ENCODE data around the gene SPATA32. TPM values are rescaled to one million over a fixed set of nuclear protein-coding genes. Genes with fewer than 3 reads are reported as not detected.

SPATA32 gene
- total RNA-seq, 1 experiment from 2014 or later: 0.81 TPM

GRCh38 chr17:45232514-45233422 lies 29.1 kb downstream of the SPATA32 start:
- H4K5ac ChIP-seq (ENCODE audit: insufficient read length, low read depth, low read length): no peak overlapping the region
- no peaks in the 10 kb centered on the region for H4K20me1 ChIP-seq (ENCODE audit: control insufficient read depth, insufficient read depth, insufficient read length)
- H3K9me3 ChIP-seq (ENCODE audit: control insufficient read depth, low read depth, low read length): no peaks in the 10 kb centered on the region
- H3K4ac ChIP-seq (ENCODE audit: low read depth, low read length): no peak overlapping the region
- H3K56ac ChIP-seq (ENCODE audit: insufficient read length, low read depth, low read length): no peak overlapping the region
- no peaks in the 10 kb centered on the region for H3K79me1 ChIP-seq (ENCODE audit: insufficient read depth, low read depth, low read length, poor library complexity, severe bottlenecking)
- no peak overlapping the region for H3K9ac ChIP-seq (ENCODE audit: extremely low read depth, insufficient read length, low read length)
- Mint-ChIP-seq H3K36me3 (ENCODE audit: insufficient read depth in 1 of 3, low read depth in 3 of 3) (no peaks in the 10 kb centered on the region), H3K4me3 (no peak overlapping the region), H3K4me1 (peaks cover 25 to 47% of the 10 kb centered on the region in 2 experiments), H3K9me3 (no peaks in the 10 kb centered on the region; a peak in 2 of 5 replicates), H3K27ac (no peak overlapping the region), H3K27me3 (ENCODE audit: low read depth) (peaks cover 23% of the 10 kb centered on the region)
- TF ChIP-seq, protein P1, sequence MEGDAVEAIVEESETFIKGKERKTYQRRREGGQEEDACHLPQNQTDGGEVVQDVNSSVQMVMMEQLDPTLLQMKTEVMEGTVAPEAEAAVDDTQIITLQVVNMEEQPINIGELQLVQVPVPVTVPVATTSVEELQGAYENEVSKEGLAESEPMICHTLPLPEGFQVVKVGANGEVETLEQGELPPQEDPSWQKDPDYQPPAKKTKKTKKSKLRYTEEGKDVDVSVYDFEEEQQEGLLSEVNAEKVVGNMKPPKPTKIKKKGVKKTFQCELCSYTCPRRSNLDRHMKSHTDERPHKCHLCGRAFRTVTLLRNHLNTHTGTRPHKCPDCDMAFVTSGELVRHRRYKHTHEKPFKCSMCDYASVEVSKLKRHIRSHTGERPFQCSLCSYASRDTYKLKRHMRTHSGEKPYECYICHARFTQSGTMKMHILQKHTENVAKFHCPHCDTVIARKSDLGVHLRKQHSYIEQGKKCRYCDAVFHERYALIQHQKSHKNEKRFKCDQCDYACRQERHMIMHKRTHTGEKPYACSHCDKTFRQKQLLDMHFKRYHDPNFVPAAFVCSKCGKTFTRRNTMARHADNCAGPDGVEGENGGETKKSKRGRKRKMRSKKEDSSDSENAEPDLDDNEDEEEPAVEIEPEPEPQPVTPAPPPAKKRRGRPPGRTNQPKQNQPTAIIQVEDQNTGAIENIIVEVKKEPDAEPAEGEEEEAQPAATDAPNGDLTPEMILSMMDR (conservative IDR thresholded peaks at IDR 0.05): no peak
- H2BK20ac ChIP-seq (ENCODE audit: low read depth, low read length, poor library complexity, severe bottlenecking): no peak overlapping the region
- H2AFZ ChIP-seq (ENCODE audit: low read length): no peak overlapping the region
- no CpG with 5 or more reads among the region's 9 CpGs for WGBS (ENCODE audit: extremely low coverage, insufficient read length, low lambda C conversion rate)
- no peak overlapping the region for H3K4me2 ChIP-seq (ENCODE audit: insufficient read depth, insufficient read length, low read length)
- no peak overlapping the region for H4K91ac ChIP-seq (ENCODE audit: insufficient read length, low read depth, low read length)
- H3K18ac ChIP-seq (ENCODE audit: insufficient read length, low read depth, low read length): no peak overlapping the region
- H3K23ac ChIP-seq (ENCODE audit: insufficient read length, low read depth, low read length): no peak overlapping the region
- H2AK5ac ChIP-seq (ENCODE audit: insufficient read length, low read length): no peak overlapping the region
- H4K8ac ChIP-seq (replicated peaks; ENCODE audit: insufficient read length, low read depth, low read length): no peak overlapping the region
- peaks cover 4% of the 10 kb centered on the region; the same call in 1 of the 2 replicates for H3K4me1 ChIP-seq (ENCODE audit: insufficient read depth, low read length)
- no peak overlapping the region for H2BK12ac ChIP-seq (ENCODE audit: insufficient read length, low read depth, low read length)
- no peak for DNase-seq
- H2BK120ac ChIP-seq (ENCODE audit: low read depth, low read length, poor library complexity, severe bottlenecking): no peak overlapping the region
- no peak overlapping the region for H2BK15ac ChIP-seq (ENCODE audit: low read depth, low read length)
- H3K27ac ChIP-seq (ENCODE audit: insufficient read length, low read depth, low read length): no peak overlapping the region
- no peak overlapping the region for H3K14ac ChIP-seq (ENCODE audit: insufficient read depth, low read length)
- no peak overlapping the region for H2BK5ac ChIP-seq (ENCODE audit: insufficient read length, low read length)
- no peaks in the 10 kb centered on the region for H3K79me2 ChIP-seq (ENCODE audit: insufficient read depth, low read length)
- no peak overlapping the region for H3T11ph ChIP-seq (ENCODE audit: low read length)
- H3K27me3 ChIP-seq (ENCODE audit: insufficient read depth, low read length): no peaks in the 10 kb centered on the region; the same call in 1 of the 2 replicates
- no peaks in the 10 kb centered on the region for H3K23me2 ChIP-seq (ENCODE audit: insufficient read length, low read depth, low read length, poor library complexity, severe bottlenecking)
